KMS-11 (cell line): Measurements from ENCODE around the gene GRIK5.
"Not testable (repeated sequence)": the region's sequence is repeated elsewhere in the genome, so short reads cannot be mapped to it uniquely, and the experiment has no call there.

Experiments
- H2AFZ ChIP-seq: fragments of 200-600 bp; sonication (generic); 2 replicates; pipeline ENCODE4 v1.6.1; 2016; ENCODE audit warnings: antibody characterized with exemption, mixed run types, low read depth
- H3K27ac ChIP-seq: fragments of 200-600 bp; sonication (generic); 2 replicates; pipeline ENCODE4 v1.6.1; 2016; ENCODE audit warnings: mild to moderate bottlenecking, mixed run types
- H3K27me3 ChIP-seq: fragments of 200-600 bp; sonication (generic); 2 replicates; pipeline ENCODE4 v1.6.1; 2017; ENCODE audit warnings: mild to moderate bottlenecking, low read depth, mixed run types, moderate library complexity; ENCODE audit not compliant: insufficient read depth
- H3K36me3 ChIP-seq: fragments of 200-600 bp; sonication (generic); 2 replicates; pipeline ENCODE4 v1.6.1; 2017; ENCODE audit warnings: mild to moderate bottlenecking, mixed run types; ENCODE audit not compliant: insufficient read depth
- H3K4me1 ChIP-seq: fragments of 200-600 bp; sonication (generic); 2 replicates; pipeline ENCODE4 v1.6.1; 2016; ENCODE audit warnings: mild to moderate bottlenecking, low read depth, mixed run types; ENCODE audit not compliant: poor library complexity, severe bottlenecking
- H3K4me2 ChIP-seq: fragments of 200-600 bp; sonication (generic); 2 replicates; pipeline ENCODE4 v1.7.0; 2016; ENCODE audit warnings: mild to moderate bottlenecking, mixed run types
- H3K4me3 ChIP-seq: fragments of 200-600 bp; sonication (generic); IDR thresholded peaks from 2 replicates; pipeline ENCODE4 v1.6.1; 2017; ENCODE audit warnings: low read depth, low read length, mixed read lengths; ENCODE audit not compliant: insufficient read depth
- H3K79me2 ChIP-seq: fragments of 200-600 bp; sonication (generic); 2 replicates; pipeline ENCODE4 v1.6.1; 2016; ENCODE audit warnings: low read depth, mixed run types; ENCODE audit not compliant: insufficient read depth
- H3K9ac ChIP-seq: fragments of 200-600 bp; sonication (generic); 2 replicates; pipeline ENCODE4 v1.6.1; 2016; ENCODE audit warnings: mild to moderate bottlenecking, mixed run types
- H4K20me1 ChIP-seq: fragments of 200-600 bp; sonication (generic); 2 replicates; pipeline ENCODE4 v1.6.1; 2016; ENCODE audit warnings: mild to moderate bottlenecking, mixed run types; ENCODE audit not compliant: insufficient read depth
- CTCF ChIP-seq: fragments of 200-600 bp; sonication (generic); conservative IDR thresholded peaks from 2 replicates; pipeline ENCODE4 v1.6.1; 2017; ENCODE audit warnings: low read depth, mild to moderate bottlenecking, antibody characterized with exemption, low read length, moderate library complexity, mixed read lengths

Gene GRIK5

GRCh38 chr19:41994521-41994971 lies 75.5 kb downstream of the GRIK5 start:
- no peak for TF ChIP-seq CTCF
- H3K36me3 ChIP-seq = no peaks in the 10 kb centered on the region
- no peaks in the 10 kb centered on the region for H4K20me1 ChIP-seq
- H3K9ac ChIP-seq = no peak overlapping the region
- H3K27ac ChIP-seq = no peak overlapping the region
- no peak overlapping the region for H2AFZ ChIP-seq
- H3K27me3 ChIP-seq = peaks cover 62% of the 10 kb centered on the region
- no peak overlapping the region for H3K4me3 ChIP-seq
- H3K4me2 ChIP-seq = no peak overlapping the region; the same call in 1 of the 2 replicates
- no peaks in the 10 kb centered on the region for H3K79me2 ChIP-seq
- no peaks in the 10 kb centered on the region for H3K4me1 ChIP-seq

GRCh38 chr19:41993612-41994483 lies 76.2 kb downstream of the GRIK5 start, which contains the start of gene ATP1A3:
Gene ATP1A3, minus strand, starts transcription at chr19:41994230. Its CDS starts 154 bp downstream, at chr19:41994076.
- Histone ChIP-seq H3K9ac (no peak within 1 kb of the TSS), H3K4me3 (no peak within 1 kb of the TSS), H4K20me1 (no peaks in the 10 kb centered on the region), H3K36me3 (no peaks in the 10 kb centered on the region), H3K79me2 (no peaks in the 10 kb centered on the region), H3K4me1 (no peaks in the 10 kb centered on the region), H3K4me2 (peak within 1 kb of the TSS; percentile 39), H3K27ac (no peak within 1 kb of the TSS), H2AFZ (peak within 1 kb of the TSS; percentile 26), H3K27me3 (peaks cover 59% of the 10 kb centered on the region)
- no peak for TF ChIP-seq CTCF

GRCh38 chr19:41991925-41992569 lies 78.0 kb downstream of the GRIK5 start:
- not testable (repeated sequence) for H3K27ac ChIP-seq

GRCh38 chr19:41991025-41991424 lies 79.0 kb downstream of the GRIK5 start:
- Histone ChIP-seq H4K20me1 (no peaks in the 10 kb centered on the region), H3K79me2 (no peaks in the 10 kb centered on the region), H3K36me3 (no peaks in the 10 kb centered on the region), H3K27me3 (peaks cover 60% of the 10 kb centered on the region), H3K9ac (no peak overlapping the region), H3K4me1 (no peaks in the 10 kb centered on the region), H3K4me2 (no peak overlapping the region), H2AFZ (no peak overlapping the region), H3K27ac (no peak overlapping the region), H3K4me3 (no peak overlapping the region)
- TF ChIP-seq CTCF = no peak

More at GRCh38 chr19:41991925-41992569, 78.0 kb downstream of the GRIK5 start:
- H3K4me2 ChIP-seq, H3K4me1 ChIP-seq, H3K9ac ChIP-seq, H4K20me1 ChIP-seq, H2AFZ ChIP-seq, H3K36me3 ChIP-seq, H3K79me2 ChIP-seq, H3K4me3 ChIP-seq: not testable (repeated sequence)
- peaks cover 62% of the 10 kb centered on the region for H3K27me3 ChIP-seq
